Measurements from ENCODE around the gene GARNL3. TPM values are rescaled to one million over a fixed set of nuclear protein-coding genes. Genes with fewer than 3 reads are reported as not detected.
A peak's percentile ranks its signal among the peaks of the same experiment; 100 is the strongest.

The GARNL3 gene
- total RNA-seq, 1 donor from 2014 or later, result 7.8 TPM

DNA sequence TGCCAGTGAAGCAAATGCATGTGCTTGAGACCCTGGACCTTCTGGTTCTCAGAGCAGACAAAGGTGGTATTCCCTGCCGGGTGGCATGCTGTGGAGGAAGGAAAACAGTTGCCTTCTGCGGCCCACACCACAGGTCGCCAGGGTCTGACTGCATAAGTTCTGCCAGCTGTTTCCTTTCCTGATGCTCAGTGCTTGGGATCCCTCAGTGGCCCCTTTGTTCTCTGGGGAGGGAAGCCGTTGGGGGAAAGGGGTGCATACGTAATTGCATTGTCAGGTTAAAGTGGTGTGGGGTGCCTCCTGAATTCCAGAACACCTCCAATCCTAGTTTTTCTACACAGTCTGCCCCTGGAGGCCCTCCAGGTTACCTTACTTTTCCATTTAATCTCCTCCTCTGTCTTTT, 89.3 kb downstream of the GARNL3 start:
- H3K27ac ChIP-seq, result no peak overlapping the region
- no peaks in the 10 kb centered on the region for H3K9me3 ChIP-seq
- ATAC-seq (no peak), DNase-seq (no peak)
- intact Hi-C loops (cut with DNase I), result no loop called here
- H3K4me1 ChIP-seq, result no peaks in the 10 kb centered on the region
- no peaks in the 10 kb centered on the region for H3K27me3 ChIP-seq (ENCODE audit: low read depth)
- TF ChIP-seq, protein P1, sequence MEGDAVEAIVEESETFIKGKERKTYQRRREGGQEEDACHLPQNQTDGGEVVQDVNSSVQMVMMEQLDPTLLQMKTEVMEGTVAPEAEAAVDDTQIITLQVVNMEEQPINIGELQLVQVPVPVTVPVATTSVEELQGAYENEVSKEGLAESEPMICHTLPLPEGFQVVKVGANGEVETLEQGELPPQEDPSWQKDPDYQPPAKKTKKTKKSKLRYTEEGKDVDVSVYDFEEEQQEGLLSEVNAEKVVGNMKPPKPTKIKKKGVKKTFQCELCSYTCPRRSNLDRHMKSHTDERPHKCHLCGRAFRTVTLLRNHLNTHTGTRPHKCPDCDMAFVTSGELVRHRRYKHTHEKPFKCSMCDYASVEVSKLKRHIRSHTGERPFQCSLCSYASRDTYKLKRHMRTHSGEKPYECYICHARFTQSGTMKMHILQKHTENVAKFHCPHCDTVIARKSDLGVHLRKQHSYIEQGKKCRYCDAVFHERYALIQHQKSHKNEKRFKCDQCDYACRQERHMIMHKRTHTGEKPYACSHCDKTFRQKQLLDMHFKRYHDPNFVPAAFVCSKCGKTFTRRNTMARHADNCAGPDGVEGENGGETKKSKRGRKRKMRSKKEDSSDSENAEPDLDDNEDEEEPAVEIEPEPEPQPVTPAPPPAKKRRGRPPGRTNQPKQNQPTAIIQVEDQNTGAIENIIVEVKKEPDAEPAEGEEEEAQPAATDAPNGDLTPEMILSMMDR (IDR thresholded peaks at IDR 0.05), result no peak
- H3K36me3 ChIP-seq, result peaks cover 6% of the 10 kb centered on the region
- no peak overlapping the region for H3K4me3 ChIP-seq

DNA sequence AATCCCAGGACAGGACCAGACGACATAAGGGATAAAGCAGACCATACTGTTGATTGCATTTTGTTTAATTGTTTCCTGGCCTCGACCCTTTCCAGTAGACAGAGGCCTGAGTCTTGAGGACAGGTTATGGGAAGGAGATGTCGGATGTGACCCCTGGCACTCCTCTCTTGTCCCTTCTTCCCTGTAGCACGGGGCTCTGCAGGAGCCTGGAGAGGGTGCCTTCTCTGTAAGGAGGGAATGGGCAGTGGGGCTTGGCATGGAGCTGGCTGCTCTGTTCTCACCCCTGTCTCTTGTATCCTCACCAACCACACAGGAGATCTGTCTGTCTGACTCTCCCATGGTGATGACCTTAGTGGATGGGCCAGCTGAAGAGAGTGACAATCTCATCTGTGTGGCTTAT, 92.3 kb downstream of the GARNL3 start:
- DNase-seq (no peak), ATAC-seq (no peak)
- intact Hi-C loops (cut with DNase I), result no loop called here
- TF ChIP-seq, protein P1 (IDR thresholded peaks at IDR 0.05), result no peak
- Histone ChIP-seq H3K4me1 (no peaks in the 10 kb centered on the region), H3K36me3 (peaks cover 6% of the 10 kb centered on the region), H3K27ac (no peak overlapping the region), H3K4me3 (no peak overlapping the region), H3K27me3 (ENCODE audit: low read depth) (no peaks in the 10 kb centered on the region), H3K9me3 (no peaks in the 10 kb centered on the region)

DNA sequence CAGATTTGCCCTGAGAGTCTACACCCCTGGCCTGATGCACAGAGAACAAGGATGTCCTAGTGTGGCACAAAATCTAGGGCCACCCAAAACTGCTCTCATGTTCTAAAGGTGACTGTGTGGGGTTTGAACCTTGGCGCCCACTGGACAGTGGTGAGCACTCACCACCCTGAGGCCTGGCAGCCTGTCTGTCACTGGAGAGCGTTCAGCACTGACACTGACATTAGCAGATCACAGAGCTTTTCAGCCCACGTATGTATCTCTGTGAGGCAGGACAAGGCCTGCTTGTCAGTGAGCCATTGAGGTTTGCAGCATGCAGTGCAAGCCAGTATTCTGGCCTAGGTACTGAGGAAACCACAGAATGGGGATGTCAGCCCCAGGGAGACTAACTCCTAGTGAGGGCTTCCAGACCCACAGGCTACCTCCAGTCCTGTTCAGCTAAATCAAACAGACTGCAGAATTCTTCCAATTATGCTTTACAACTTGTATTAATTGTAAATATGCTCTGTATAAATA, 93.5 kb downstream of the GARNL3 start:
- no peak overlapping the region for H3K27ac ChIP-seq
- intact Hi-C loops (cut with DNase I), result no loop called here
- H3K27me3 ChIP-seq (ENCODE audit: low read depth), result no peaks in the 10 kb centered on the region
- TF ChIP-seq, protein P1 (IDR thresholded peaks at IDR 0.05), result no peak
- no peaks in the 10 kb centered on the region for H3K9me3 ChIP-seq
- no peak overlapping the region for H3K4me3 ChIP-seq
- H3K4me1 ChIP-seq, result no peaks in the 10 kb centered on the region
- DNase-seq (no peak), ATAC-seq (no peak)
- peaks cover 6% of the 10 kb centered on the region for H3K36me3 ChIP-seq

DNA sequence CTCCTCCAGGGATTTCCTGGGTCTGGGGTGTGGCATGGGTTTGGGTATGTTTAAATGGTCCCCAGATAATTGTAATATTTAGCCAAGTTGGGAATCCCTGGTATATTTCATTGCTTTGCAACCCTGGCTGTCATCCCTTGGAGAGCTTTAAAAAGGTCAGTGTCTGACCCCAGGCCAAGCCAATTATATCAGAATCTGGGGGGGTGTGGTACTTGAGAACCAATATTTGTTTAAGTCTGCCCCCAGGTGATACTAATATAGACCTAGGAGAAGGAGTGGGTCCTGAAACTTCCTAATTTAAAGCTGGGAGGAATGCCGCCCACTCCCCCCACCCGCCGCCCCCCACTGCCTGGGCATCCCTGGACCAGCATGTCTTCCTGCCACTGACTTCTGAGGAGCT, 94.2 kb downstream of the GARNL3 start:
- DNase-seq (no peak), ATAC-seq (no peak)
- Histone ChIP-seq H3K27me3 (ENCODE audit: low read depth) (no peaks in the 10 kb centered on the region), H3K4me3 (no peak overlapping the region), H3K36me3 (peaks cover 6% of the 10 kb centered on the region), H3K9me3 (no peaks in the 10 kb centered on the region), H3K4me1 (no peaks in the 10 kb centered on the region), H3K27ac (no peak overlapping the region)
- TF ChIP-seq, protein P1 (IDR thresholded peaks at IDR 0.05), result no peak
- intact Hi-C loops (cut with DNase I), result no loop called here

DNA sequence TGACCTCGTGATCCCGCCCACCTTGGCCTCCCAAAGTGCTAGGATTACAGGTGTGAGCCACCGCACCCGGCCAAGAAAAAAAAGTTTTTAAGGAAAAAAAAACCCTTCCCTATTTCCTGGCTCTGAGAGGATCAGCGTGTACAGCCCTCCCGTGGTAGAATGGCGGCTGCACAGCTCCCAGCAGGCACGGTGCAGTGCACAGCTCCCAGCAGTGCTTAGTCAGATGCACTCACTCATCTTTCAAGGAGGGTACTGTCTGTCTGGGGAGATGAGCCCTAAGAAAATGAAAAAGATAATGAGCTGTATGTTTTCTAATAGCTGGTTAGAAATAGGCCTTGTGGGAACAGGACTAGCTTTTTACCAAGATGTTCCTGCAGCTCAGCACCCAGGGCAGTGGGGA, 95.7 kb downstream of the GARNL3 start:
- intact Hi-C loops (cut with DNase I), result no loop called here
- H3K27me3 ChIP-seq (ENCODE audit: low read depth), result no peaks in the 10 kb centered on the region
- H3K4me3 ChIP-seq, result no peak overlapping the region
- ATAC-seq (no peak), DNase-seq (no peak)
- no peak overlapping the region for H3K27ac ChIP-seq
- H3K36me3 ChIP-seq, result peaks cover 4% of the 10 kb centered on the region
- H3K4me1 ChIP-seq, result no peaks in the 10 kb centered on the region
- H3K9me3 ChIP-seq, result no peaks in the 10 kb centered on the region
- TF ChIP-seq, protein P1 (IDR thresholded peaks at IDR 0.05), result peak; percentile 17

DNA sequence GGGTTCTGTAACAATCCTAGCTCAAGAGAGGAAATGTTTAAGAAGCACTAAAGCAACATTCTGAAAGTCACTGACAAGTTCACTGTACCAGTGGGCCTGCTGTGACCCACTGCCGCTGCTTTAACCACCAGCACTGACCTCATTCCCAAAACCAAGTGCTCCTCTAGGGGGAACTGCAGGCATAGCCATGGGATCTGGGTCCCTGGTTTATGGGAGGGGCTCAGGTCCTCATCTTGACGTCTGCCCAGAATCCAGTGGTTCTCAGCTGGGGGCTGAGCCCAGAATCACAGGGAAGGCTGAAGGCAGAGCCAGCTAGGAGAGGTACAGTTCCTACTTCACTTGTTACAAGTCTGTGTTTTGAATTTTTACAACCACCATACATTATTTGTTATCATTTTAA, 96.3 kb downstream of the GARNL3 start:
- ATAC-seq, result peak in 1 of 2 donors; percentile 12
- DNase-seq, result no peak
- no peaks in the 10 kb centered on the region for H3K4me1 ChIP-seq
- TF ChIP-seq, protein P1 (IDR thresholded peaks at IDR 0.05), result no peak
- intact Hi-C loops (cut with DNase I), result no loop called here
- H3K27ac ChIP-seq, result peak overlapping the region; percentile 20
- H3K9me3 ChIP-seq, result no peaks in the 10 kb centered on the region
- H3K27me3 ChIP-seq (ENCODE audit: low read depth), result no peaks in the 10 kb centered on the region
- no peaks in the 10 kb centered on the region for H3K36me3 ChIP-seq
- H3K4me3 ChIP-seq, result no peak overlapping the region

All from lower lobe of right lung (tissue), 2 donors.